Measurements from ENCODE around the gene KCNH1. TPM values are rescaled to one million over a fixed set of nuclear protein-coding genes. Genes with fewer than 3 reads are reported as not detected.

KCNH1 gene
- total and polyA plus RNA-seq, 2 of the 4 experiments (the other 2 are of a cell fraction) = 0.27 to 0.54 TPM

- in situ Hi-C loops (cut with MboI; ENCODE audit: low sequenced_read_pairs) = no loop called here
- Histone ChIP-seq H2AFZ (replicated peaks; ENCODE audit: low read length, poor library complexity) (no peak overlapping the region), H3K9me1 (ENCODE audit: insufficient read depth, low read length) (no peaks in the 10 kb centered on the region), H3K56ac (ENCODE audit: extremely low read depth, insufficient read depth, low read length) (no peak overlapping the region), H2BK120ac (ENCODE audit: low read depth, low read length) (no peak overlapping the region), H3K36me3 (ENCODE audit: control insufficient read depth, insufficient read depth, low read length) (no peaks in the 10 kb centered on the region), H3K27me3 (ENCODE audit: control insufficient read depth, insufficient read depth, low read length) (no peaks in the 10 kb centered on the region), H3K4ac (ENCODE audit: low read depth, low read length) (no peak overlapping the region), H3K4me1 (ENCODE audit: control insufficient read depth, insufficient read depth, low read length) (no peaks in the 10 kb centered on the region), H3K4me2 (ENCODE audit: low read depth, low read length) (no peak overlapping the region), H2AK5ac (ENCODE audit: low read depth, low read length) (no peak overlapping the region), H2BK15ac (ENCODE audit: low read depth, low read length) (no peak overlapping the region), H3K27ac (ENCODE audit: insufficient read depth, low read length) (no peak overlapping the region), H4K8ac (ENCODE audit: low read depth in 2 of 2, low read length in 2 of 2) (no peak overlapping the region), H3K9ac (ENCODE audit: low read depth, low read length) (no peak overlapping the region), H4K91ac (ENCODE audit: insufficient read depth, low read depth, low read length) (no peak overlapping the region), H3K79me1 (ENCODE audit: low read depth in 1 of 2, low read length in 2 of 2) (no peaks in the 10 kb centered on the region), H2BK20ac (ENCODE audit: low read depth, low read length) (no peak overlapping the region), H3K9me3 (ENCODE audit: control insufficient read depth, insufficient read depth, low read length) (no peaks in the 10 kb centered on the region; the same call in none of the 2 replicates), H3K23ac (ENCODE audit: low read depth, low read length) (no peak overlapping the region), H4K20me1 (ENCODE audit: insufficient read depth, low read length) (no peaks in the 10 kb centered on the region), H3K4me3 (ENCODE audit: insufficient read depth, low read depth, low read length) (no peak overlapping the region), H3K18ac (ENCODE audit: low read depth, low read length) (no peak overlapping the region), H4K5ac (ENCODE audit: low read depth, low read length) (no peak overlapping the region), H2BK5ac (ENCODE audit: low read depth, low read length, poor library complexity, severe bottlenecking) (no peak overlapping the region), H2AK9ac (replicated peaks; ENCODE audit: low read depth, low read length, poor library complexity) (no peak overlapping the region), H3K14ac (replicated peaks; ENCODE audit: low read depth, low read length) (no peak overlapping the region)
- TF ChIP-seq MAFK (IDR thresholded peaks at IDR 0.05; ENCODE audit: low read depth, low read length) = no peak
- no peak for TF ChIP-seq CEBPB (IDR thresholded peaks at IDR 0.05; ENCODE audit: low read depth, low read length)
- no peak for TF ChIP-seq CTCF (conservative IDR thresholded peaks at IDR 0.05; ENCODE audit: low read depth, low read length)
- no peak for TF ChIP-seq RCOR1 (IDR thresholded peaks at IDR 0.05; ENCODE audit: insufficient replicate concordance, low read length)
- no peak for TF ChIP-seq FOS (IDR thresholded peaks at IDR 0.05; ENCODE audit: low read depth, low read length)
- TF ChIP-seq, protein P1, sequence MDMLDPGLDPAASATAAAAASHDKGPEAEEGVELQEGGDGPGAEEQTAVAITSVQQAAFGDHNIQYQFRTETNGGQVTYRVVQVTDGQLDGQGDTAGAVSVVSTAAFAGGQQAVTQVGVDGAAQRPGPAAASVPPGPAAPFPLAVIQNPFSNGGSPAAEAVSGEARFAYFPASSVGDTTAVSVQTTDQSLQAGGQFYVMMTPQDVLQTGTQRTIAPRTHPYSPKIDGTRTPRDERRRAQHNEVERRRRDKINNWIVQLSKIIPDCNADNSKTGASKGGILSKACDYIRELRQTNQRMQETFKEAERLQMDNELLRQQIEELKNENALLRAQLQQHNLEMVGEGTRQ (IDR thresholded peaks at IDR 0.05; ENCODE audit: low read depth, low read length) = no peak
- no peak for TF ChIP-seq SMC3 (IDR thresholded peaks at IDR 0.05; ENCODE audit: low read depth, low read length)
- intact Hi-C loops (cut with micrococcal nuclease) = no loop called here
- dilution Hi-C loops (cut with HindIII; ENCODE audit: low sequenced_read_pairs, unreplicated experiment) = no loop called here
- BruUV-seq (replicated peaks) = no TSS peak
- CTCF ChIA-PET = no interaction called here
- ATAC-seq (ENCODE audit: low read depth) = no peak
- DNase-seq = no peak
- POLR2A ChIA-PET (ENCODE audit: unreplicated experiment) = no interaction called here
- 20% methylated on average over 1 of the region's 5 CpGs; no CpG with 5 or more reads in 1 of the 2 experiments for WGBS, 2 experiments (ENCODE audit: extremely low coverage in 2 of 2, insufficient read length in 1 of 2)
These were observed 212.9 kb downstream of the KCNH1 start for GRCh38 chr1:210920716-210921694.
